Mucosa of descending colon (tissue), 3 donors: ENCODE data around the gene RCSD1. TPM values are rescaled to one million over a fixed set of nuclear protein-coding genes. Genes with fewer than 3 reads are reported as not detected.
A peak's percentile ranks its signal among the peaks of the same experiment; 100 is the strongest.

ENCODE experiments used
- ATAC-seq: fragments of 200-7000 bp; cut with Tn5 transposase; one replicate; pipeline ENCODE4 v1.9.1; 2020; ENCODE audit warnings: mild to moderate bottlenecking, moderate library complexity
- DNase-seq, 3 donors: peaks; one replicate each; pipeline ENCODE4 v3.0.0-alpha.2; 2020
- H3K36me3 ChIP-seq: fragments of 200-600 bp; one replicate; pipeline ENCODE4 v1.8.0; 2021; ENCODE audit warnings: low read depth, mild to moderate bottlenecking
- H3K4me1 ChIP-seq: fragments of 200-600 bp; one replicate; pipeline ENCODE4 v1.8.0; 2021; ENCODE audit warnings: low read depth, mild to moderate bottlenecking
- H3K4me3 ChIP-seq: fragments of 200-600 bp; one replicate; pipeline ENCODE4 v1.8.0; 2021; ENCODE audit warnings: mild to moderate bottlenecking
- H3K9me3 ChIP-seq: fragments of 200-600 bp; one replicate; pipeline ENCODE4 v1.8.0; 2021; ENCODE audit warnings: mild to moderate bottlenecking
- CTCF ChIP-seq: fragments of 200-600 bp; IDR thresholded peaks from one replicate; pipeline ENCODE4 v1.8.0; 2022; ENCODE audit warnings: antibody characterized with exemption, mild to moderate bottlenecking
- intact Hi-C, 2 donors: fragments of 100-400 bp; cut with DNase I in 1 of 2; cut with micrococcal nuclease in 1 of 2; formaldehyde crosslinking; loops; one replicate each; pipeline versions ENCODE4 v1.11.0 to v1.11.1; 2022; cut with DNase I, micrococcal nuclease
- total RNA-seq, 3 donors: library from RNA; stranded (reverse); fragmentation: NEBNext Ultra II Directional in 2 of 3; extraction: Animal tissue kit (Norgen Biotek cat#: 25700) in 2 of 3; gene quantifications; one replicate each; pipeline versions ENCODE4 v1.2.1 to v1.2.4, GENCODE V29; 2021 to 2023
- donor health status: DM: no; HTN: no; CAD: no; lungs with moderate emphysema.
- donor health status: DM: no; HTN: no; CAD: no.
- donor health status: DM: no; HTN: yes; CAD: no.

The RCSD1 gene
- total RNA-seq, 3 donors from 2014 or later: 3.9 to 10.8 (median 8.4) TPM

- intact Hi-C loops: no loop called here
- no peaks in the 10 kb centered on the region for H3K36me3 ChIP-seq
- H3K9me3 ChIP-seq: no peaks in the 10 kb centered on the region
- H3K4me1 ChIP-seq: peaks cover 19% of the 10 kb centered on the region
- no peak for ATAC-seq
- no peak overlapping the region for H3K4me3 ChIP-seq
- no peak for TF ChIP-seq CTCF
- no peak for DNase-seq
These were observed 29.8 kb downstream of the RCSD1 start for GRCh38 chr1:167659881-167660280.

GRCh38 chr1:167661527-167662426, 31.7 kb downstream of the RCSD1 start:
- peaks cover 19% of the 10 kb centered on the region for H3K4me1 ChIP-seq
- no peak overlapping the region for H3K4me3 ChIP-seq
- intact Hi-C loops: no loop called here
- no peaks in the 10 kb centered on the region for H3K36me3 ChIP-seq
- ATAC-seq (no peak), DNase-seq (no peak)
- H3K9me3 ChIP-seq: no peaks in the 10 kb centered on the region
- TF ChIP-seq CTCF: no peak

DNA sequence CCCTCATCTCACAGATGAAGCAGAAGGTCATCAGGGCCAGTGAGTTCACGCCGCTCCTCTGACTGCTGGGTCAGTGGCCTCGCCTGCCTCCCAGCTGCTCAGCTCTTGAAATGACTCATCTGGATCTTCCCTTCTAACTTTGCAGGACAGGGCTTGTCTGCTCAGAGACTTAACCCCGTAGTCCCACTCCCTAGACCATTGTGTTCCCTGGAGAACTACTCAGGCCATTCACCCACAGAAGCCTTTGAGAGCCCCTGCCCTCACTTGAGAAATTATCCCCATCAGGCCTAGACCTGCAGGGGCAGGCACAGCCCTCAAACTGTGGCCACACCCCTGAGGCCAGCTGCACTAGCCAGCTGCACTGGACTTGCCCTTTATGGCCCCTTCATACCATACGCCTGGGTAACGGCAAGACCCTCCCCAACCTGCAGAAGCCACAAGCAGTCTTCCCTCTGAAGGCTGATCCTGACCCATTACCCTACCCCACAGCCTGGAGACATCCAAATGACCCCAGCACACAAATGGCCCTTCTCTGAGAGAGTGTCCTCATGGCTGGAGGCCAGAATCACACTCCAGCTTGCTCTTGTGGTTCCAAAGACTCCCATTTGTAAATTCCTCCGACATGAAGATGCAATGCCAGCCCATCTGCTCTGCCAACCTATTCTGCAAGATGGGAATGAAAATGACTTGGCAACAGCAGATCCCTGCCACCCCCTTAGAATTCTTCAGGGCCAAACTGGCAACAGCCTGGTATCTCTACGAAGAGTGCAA, 33.2 kb downstream of the RCSD1 start:
- TF ChIP-seq CTCF: no peak
- Histone ChIP-seq H3K4me3 (no peak overlapping the region), H3K9me3 (no peaks in the 10 kb centered on the region), H3K4me1 (peaks cover 19% of the 10 kb centered on the region), H3K36me3 (no peaks in the 10 kb centered on the region)
- DNase-seq (no peak), ATAC-seq (peak; percentile 59)
- intact Hi-C loops: no loop called here

DNA sequence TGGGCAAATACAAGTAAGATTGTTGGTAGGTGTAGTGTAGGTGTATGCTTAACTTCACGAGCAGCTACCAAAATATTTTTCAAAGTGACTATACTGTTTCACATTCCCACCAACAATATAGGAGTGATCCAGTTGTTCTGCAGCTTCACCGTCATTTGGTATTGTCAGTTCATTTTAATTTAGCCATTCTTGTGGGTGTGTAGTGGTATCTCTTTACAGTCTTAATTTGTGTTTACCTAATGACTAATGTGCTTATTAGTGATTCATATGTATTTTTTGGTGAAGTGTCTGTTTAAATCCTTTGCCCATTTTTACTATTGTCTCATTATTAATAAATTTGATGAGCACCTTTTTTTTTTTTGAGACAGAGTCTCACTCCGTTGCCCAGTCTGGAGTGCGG, 35.4 kb downstream of the RCSD1 start:
- H3K4me1 ChIP-seq: peaks cover 8% of the 10 kb centered on the region
- no peak overlapping the region for H3K4me3 ChIP-seq
- TF ChIP-seq CTCF: no peak
- no peaks in the 10 kb centered on the region for H3K36me3 ChIP-seq
- ATAC-seq (no peak), DNase-seq (no peak)
- no peaks in the 10 kb centered on the region for H3K9me3 ChIP-seq
- intact Hi-C loops: no loop called here

DNA sequence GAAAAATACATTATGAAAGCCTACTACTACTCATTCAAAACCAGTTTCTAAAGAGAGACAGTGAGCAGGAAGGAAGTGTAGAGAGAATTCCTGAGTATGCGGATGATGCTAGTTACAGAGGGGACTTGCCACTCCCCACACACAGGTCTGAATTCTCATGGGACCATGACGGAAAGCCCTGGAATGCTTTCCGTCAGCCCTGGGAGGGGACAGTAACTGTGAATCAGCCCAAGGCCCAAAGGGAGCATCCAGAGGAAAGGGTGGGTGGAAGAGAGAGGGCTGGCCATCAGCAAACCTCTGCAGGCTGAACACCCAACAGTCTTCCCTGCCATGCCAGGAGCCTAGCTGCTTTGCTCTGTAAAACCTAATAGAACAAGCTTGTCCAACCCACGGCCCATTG, 36.4 kb downstream of the RCSD1 start:
- no peaks in the 10 kb centered on the region for H3K36me3 ChIP-seq
- H3K9me3 ChIP-seq: no peaks in the 10 kb centered on the region
- intact Hi-C loops: no loop called here
- no peak for ATAC-seq
- DNase-seq: no peak
- TF ChIP-seq CTCF: no peak
- H3K4me3 ChIP-seq: no peak overlapping the region
- peaks cover 5% of the 10 kb centered on the region for H3K4me1 ChIP-seq
